HAP-1 (cell line): ENCODE data around the gene SBNO2.

ENCODE experiments used
- DNase-seq, 2 experiments: peaks; one replicate each; pipeline ENCODE4 v3.0.0-alpha.2; 2016 to 2020; ENCODE audit warnings: low spot score in 2 of 2
- H3K27me3 ChIP-seq: fragments of 250-450 bp; sonication (Bioruptor Pico); 2 replicates; pipeline ENCODE4 v1.5.1; 2020; ENCODE audit warnings: low read depth, mild to moderate bottlenecking, moderate library complexity
- H3K36me3 ChIP-seq: fragments of 250-450 bp; sonication (Bioruptor Pico); replicated peaks from 2 replicates; pipeline ENCODE4 v1.5.1; 2020; ENCODE audit warnings: mild to moderate bottlenecking
- H3K4me1 ChIP-seq: fragments of 250-450 bp; sonication (Bioruptor Pico); 2 replicates; pipeline ENCODE4 v1.5.1; 2020; ENCODE audit warnings: mild to moderate bottlenecking
- H3K4me3 ChIP-seq: fragments of 250-450 bp; sonication (Bioruptor Pico); 2 replicates; pipeline ENCODE4 v1.5.1; 2020; ENCODE audit warnings: mild to moderate bottlenecking, moderate library complexity
- H3K9me3 ChIP-seq: fragments of 250-450 bp; sonication (Bioruptor Pico); 2 replicates; pipeline ENCODE4 v1.5.1; 2020; ENCODE audit warnings: mild to moderate bottlenecking, moderate library complexity
- in situ Hi-C: fragments of 300-500 bp; cut with MboI; formaldehyde crosslinking; loops from 3 replicates; pipeline ENCODE4 v1.14.3; 2020; ENCODE audit warnings: low sequenced_read_pairs, inconsistent platforms, mixed read lengths

SBNO2 gene

GRCh38 chr19:1146858-1147780, 26.9 kb downstream of the SBNO2 start:
- DNase-seq, result no peak
- H3K9me3 ChIP-seq, result no peaks in the 10 kb centered on the region
- no peak overlapping the region for H3K4me3 ChIP-seq
- no peaks in the 10 kb centered on the region for H3K27me3 ChIP-seq
- H3K4me1 ChIP-seq, result no peaks in the 10 kb centered on the region
- H3K36me3 ChIP-seq, result peaks cover 11% of the 10 kb centered on the region
- in situ Hi-C loops, result no loop called here

- no peak for DNase-seq
- no peaks in the 10 kb centered on the region for H3K27me3 ChIP-seq
- in situ Hi-C loops, result no loop called here
- H3K36me3 ChIP-seq, result peaks cover 9% of the 10 kb centered on the region
- no peaks in the 10 kb centered on the region for H3K4me1 ChIP-seq
- no peak overlapping the region for H3K4me3 ChIP-seq
- H3K9me3 ChIP-seq, result no peaks in the 10 kb centered on the region
Measured at GRCh38 chr19:1146412-1146699, 27.7 kb downstream of the SBNO2 start.

- Histone ChIP-seq H3K4me1 (no peaks in the 10 kb centered on the region), H3K27me3 (no peaks in the 10 kb centered on the region), H3K36me3 (peaks cover 9% of the 10 kb centered on the region), H3K9me3 (no peaks in the 10 kb centered on the region), H3K4me3 (no peak overlapping the region)
- DNase-seq, result no peak
- in situ Hi-C loops, result no loop called here
Measured at GRCh38 chr19:1145635-1146411, 28.2 kb downstream of the SBNO2 start.

- Histone ChIP-seq H3K4me1 (no peaks in the 10 kb centered on the region), H3K9me3 (no peaks in the 10 kb centered on the region), H3K27me3 (no peaks in the 10 kb centered on the region), H3K4me3 (no peak overlapping the region), H3K36me3 (peaks cover 9% of the 10 kb centered on the region)
- no peak for DNase-seq
- in situ Hi-C loops, result no loop called here
Measured at GRCh38 chr19:1144741-1145140, 29.3 kb downstream of the SBNO2 start.

GRCh38 chr19:1143828-1144399, 30.2 kb downstream of the SBNO2 start:
- Histone ChIP-seq H3K4me3 (no peak overlapping the region), H3K27me3 (no peaks in the 10 kb centered on the region), H3K4me1 (no peaks in the 10 kb centered on the region), H3K9me3 (no peaks in the 10 kb centered on the region), H3K36me3 (peaks cover 4% of the 10 kb centered on the region)
- no peak for DNase-seq
- in situ Hi-C loops, result no loop called here

GRCh38 chr19:1141944-1142343, 32.1 kb downstream of the SBNO2 start:
- in situ Hi-C loops, result no loop called here
- Histone ChIP-seq H3K27me3 (no peaks in the 10 kb centered on the region), H3K4me3 (no peak overlapping the region), H3K9me3 (no peaks in the 10 kb centered on the region), H3K36me3 (peaks cover 4% of the 10 kb centered on the region), H3K4me1 (no peaks in the 10 kb centered on the region)
- DNase-seq, result no peak

GRCh38 chr19:1140272-1141027, 33.6 kb downstream of the SBNO2 start:
- DNase-seq, result no peak
- Histone ChIP-seq H3K36me3 (peaks cover 4% of the 10 kb centered on the region), H3K4me1 (no peaks in the 10 kb centered on the region), H3K9me3 (no peaks in the 10 kb centered on the region), H3K4me3 (no peak overlapping the region), H3K27me3 (no peaks in the 10 kb centered on the region)
- in situ Hi-C loops, result no loop called here

- Histone ChIP-seq H3K4me3 (no peak overlapping the region), H3K36me3 (peaks cover 4% of the 10 kb centered on the region), H3K27me3 (no peaks in the 10 kb centered on the region), H3K9me3 (no peaks in the 10 kb centered on the region), H3K4me1 (no peaks in the 10 kb centered on the region)
- in situ Hi-C loops, result no loop called here
- no peak for DNase-seq
Measured at GRCh38 chr19:1139126-1139525, 34.9 kb downstream of the SBNO2 start.

- in situ Hi-C loops, result no loop called here
- no peak overlapping the region for H3K4me3 ChIP-seq
- no peak for DNase-seq
Measured at GRCh38 chr19:1138121-1138520, 35.9 kb downstream of the SBNO2 start.

GRCh38 chr19:1136621-1137317, 37.3 kb downstream of the SBNO2 start:
- Histone ChIP-seq H3K4me3 (no peak overlapping the region), H3K36me3 (no peaks in the 10 kb centered on the region; the same call in 1 of the 2 replicates), H3K9me3 (no peaks in the 10 kb centered on the region), H3K4me1 (no peaks in the 10 kb centered on the region), H3K27me3 (no peaks in the 10 kb centered on the region)
- DNase-seq, result no peak
- in situ Hi-C loops, result no loop called here

More at GRCh38 chr19:1138121-1138520, 35.9 kb downstream of the SBNO2 start:
- Histone ChIP-seq H3K9me3 (no peaks in the 10 kb centered on the region), H3K36me3 (peaks cover 4% of the 10 kb centered on the region), H3K4me1 (no peaks in the 10 kb centered on the region), H3K27me3 (no peaks in the 10 kb centered on the region)

- no peaks in the 10 kb centered on the region; the same call in 1 of the 2 replicates for H3K36me3 ChIP-seq
- H3K9me3 ChIP-seq, result no peaks in the 10 kb centered on the region
- H3K4me3 ChIP-seq, result no peak overlapping the region
- in situ Hi-C loops, result no loop called here
- no peaks in the 10 kb centered on the region for H3K4me1 ChIP-seq
- no peaks in the 10 kb centered on the region for H3K27me3 ChIP-seq
- no peak for DNase-seq
Measured at GRCh38 chr19:1136201-1136600, 37.9 kb downstream of the SBNO2 start.

- H3K27me3 ChIP-seq, result no peaks in the 10 kb centered on the region
- no peaks in the 10 kb centered on the region; the same call in 1 of the 2 replicates for H3K36me3 ChIP-seq
- DNase-seq, result no peak
- H3K9me3 ChIP-seq, result no peaks in the 10 kb centered on the region
- H3K4me3 ChIP-seq, result no peak overlapping the region
- no peaks in the 10 kb centered on the region for H3K4me1 ChIP-seq
- in situ Hi-C loops, result no loop called here
Measured at GRCh38 chr19:1135454-1135853, 38.6 kb downstream of the SBNO2 start.

GRCh38 chr19:1134431-1134830, 39.6 kb downstream of the SBNO2 start:
- H3K27me3 ChIP-seq, result no peaks in the 10 kb centered on the region
- H3K9me3 ChIP-seq, result no peaks in the 10 kb centered on the region
- no peak for DNase-seq
- no peak overlapping the region for H3K4me3 ChIP-seq
- no peaks in the 10 kb centered on the region for H3K4me1 ChIP-seq
- in situ Hi-C loops, result no loop called here
- no peaks in the 10 kb centered on the region; the same call in 1 of the 2 replicates for H3K36me3 ChIP-seq
